Left ventricle myocardium superior (tissue), 1 donor: ENCODE data around the gene RBM28. TPM values are rescaled to one million over a fixed set of nuclear protein-coding genes. Genes with fewer than 3 reads are reported as not detected.
"Not testable (repeated sequence)": the region's sequence is repeated elsewhere in the genome, so short reads cannot be mapped to it uniquely, and the experiment has no call there.

Experiments used
- ATAC-seq: fragments of 200-7000 bp; cut with Tn5 transposase; one replicate; pipeline ENCODE4 v1.9.1; 2020; ENCODE audit warnings: mild to moderate bottlenecking, moderate library complexity
- DNase-seq: peaks from one replicate; pipeline ENCODE4 v3.0.0-alpha.2; 2020
- intact Hi-C: fragments of 100-400 bp; cut with micrococcal nuclease; formaldehyde crosslinking; loops from one replicate; pipeline ENCODE4 v1.11.0; 2022
- total RNA-seq: library from RNA; stranded (reverse); fragmentation: NEBNext Ultra II Directional; extraction: Animal tissue kit (Norgen Biotek cat#: 25700); gene quantifications from one replicate; pipeline ENCODE4 v1.2.1, GENCODE V29; 2021
- donor health status: DM: no; HTN: yes; CAD: no; lungs with severe emphysema.

The RBM28 gene
- total RNA-seq, 1 donor from 2014 or later: 36.0 TPM

DNA sequence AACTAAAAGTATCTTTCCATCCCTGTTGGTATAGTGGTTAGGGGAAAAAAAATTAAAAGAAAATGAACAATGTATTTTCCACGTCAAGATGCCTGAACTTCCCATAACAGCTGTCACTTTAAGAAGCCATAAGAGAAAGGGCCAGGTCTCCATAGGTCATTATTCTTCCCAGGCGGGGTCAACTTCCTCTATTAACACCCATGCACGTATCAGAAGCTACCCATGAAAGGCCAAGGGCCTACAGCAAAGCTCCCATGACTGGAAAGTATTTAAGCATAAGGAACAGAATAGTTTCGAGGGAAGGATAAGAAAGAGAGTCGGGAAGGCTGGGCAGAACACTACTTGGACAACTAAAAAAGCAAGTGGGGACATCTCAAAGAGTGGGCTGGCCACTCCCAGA, 40.1 kb downstream of the RBM28 start:
- ATAC-seq (no peak), DNase-seq (no peak)
- intact Hi-C loops: no loop called here

DNA sequence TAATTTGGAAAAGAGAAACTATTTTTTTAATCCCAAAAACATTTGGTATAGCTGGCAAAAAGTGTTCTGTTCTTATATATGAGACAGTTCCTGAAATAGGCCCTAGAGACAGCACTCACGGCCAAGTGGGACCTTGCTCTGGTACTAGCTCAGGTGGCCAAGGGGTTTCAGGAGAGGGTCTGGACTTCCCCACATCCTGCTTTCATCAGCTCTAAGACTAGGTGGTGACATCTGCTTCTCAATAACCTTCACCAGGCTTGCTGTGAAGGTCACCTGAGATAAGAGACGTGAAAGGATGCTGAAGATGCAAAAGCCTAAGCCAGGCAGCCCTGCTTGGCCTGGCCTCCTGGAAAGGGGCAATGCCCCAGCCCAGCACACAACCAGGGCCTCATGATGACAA, 40.6 kb downstream of the RBM28 start:
- no peak for ATAC-seq
- DNase-seq: no peak
- intact Hi-C loops: no loop called here

DNA sequence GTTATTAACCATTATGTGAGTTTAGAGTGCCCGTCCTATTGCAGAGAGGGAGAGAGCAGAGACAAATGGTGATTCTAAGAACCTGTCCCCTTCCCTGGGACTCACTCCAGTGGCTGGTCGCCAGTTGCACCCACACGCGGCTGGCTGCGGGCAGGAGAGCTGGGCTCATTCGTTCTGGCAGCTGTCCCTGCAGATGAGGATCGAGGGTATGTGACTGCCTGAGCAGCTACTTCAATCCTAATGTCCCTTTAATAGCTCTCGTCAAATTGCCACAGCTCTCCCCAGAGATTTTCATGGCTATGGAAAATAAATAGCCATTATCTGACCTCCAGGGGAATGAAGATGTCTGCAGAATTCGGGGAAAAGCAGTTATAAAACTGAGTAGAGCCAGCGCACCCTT, 41.6 kb downstream of the RBM28 start:
- peak; percentile 55 for DNase-seq
- peak; percentile 64 for ATAC-seq
- intact Hi-C loops: no loop called here

DNA sequence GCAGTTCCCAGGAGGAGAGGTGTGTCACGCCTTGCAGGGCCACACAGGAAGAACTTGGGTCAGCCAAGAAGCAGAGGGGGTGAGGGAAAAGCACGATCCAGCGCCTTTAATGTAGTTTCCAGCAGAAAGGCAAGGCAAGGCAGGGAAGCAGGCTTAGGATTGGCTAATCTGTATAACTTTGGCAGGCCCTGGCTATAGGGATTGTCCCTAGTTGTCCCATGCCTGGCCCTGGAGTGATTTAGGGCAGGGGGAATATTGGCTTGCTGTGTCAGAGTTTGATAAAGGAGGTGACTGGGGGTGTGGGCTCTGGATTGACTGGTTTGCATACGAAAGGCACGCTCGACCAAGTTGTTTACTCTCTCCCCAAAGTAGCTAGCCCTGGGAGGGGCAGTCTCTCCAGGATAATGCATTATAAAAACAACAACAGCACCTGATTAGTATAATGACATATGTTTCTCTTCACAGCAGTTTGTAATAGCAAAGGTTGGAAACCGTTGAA, 44.5 kb downstream of the RBM28 start:
- no peak for ATAC-seq
- no peak for DNase-seq
- intact Hi-C loops: no loop called here

DNA sequence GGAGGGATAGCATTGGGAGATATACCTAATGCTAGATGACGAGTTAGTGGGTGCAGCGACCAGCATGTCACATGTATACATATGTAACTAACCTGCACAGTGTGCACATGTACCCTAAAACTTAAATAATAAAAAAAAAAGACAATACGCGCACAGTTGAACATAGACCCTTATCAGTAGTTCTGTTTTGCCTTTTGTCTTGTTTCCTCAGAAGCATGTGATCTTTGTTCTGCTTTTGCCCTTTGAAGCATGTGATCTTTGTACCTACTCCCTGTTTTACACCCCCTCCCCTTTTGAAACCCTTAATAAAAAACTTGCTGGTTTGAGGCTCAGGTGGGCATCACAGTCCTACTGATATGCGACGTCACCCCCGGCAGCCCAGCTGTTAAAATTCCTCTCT, 45.7 kb downstream of the RBM28 start:
- intact Hi-C loops, ATAC-seq, DNase-seq: not testable (repeated sequence)

GRCh38 chr7:128287556-128287955, 56.2 kb downstream of the RBM28 start:
- no peak for ATAC-seq
- intact Hi-C loops: no loop called here
- no peak for DNase-seq

- ATAC-seq (no peak), DNase-seq (no peak)
- intact Hi-C loops: no loop called here
These were observed 59.6 kb downstream of the RBM28 start for GRCh38 chr7:128284102-128284501.

DNA sequence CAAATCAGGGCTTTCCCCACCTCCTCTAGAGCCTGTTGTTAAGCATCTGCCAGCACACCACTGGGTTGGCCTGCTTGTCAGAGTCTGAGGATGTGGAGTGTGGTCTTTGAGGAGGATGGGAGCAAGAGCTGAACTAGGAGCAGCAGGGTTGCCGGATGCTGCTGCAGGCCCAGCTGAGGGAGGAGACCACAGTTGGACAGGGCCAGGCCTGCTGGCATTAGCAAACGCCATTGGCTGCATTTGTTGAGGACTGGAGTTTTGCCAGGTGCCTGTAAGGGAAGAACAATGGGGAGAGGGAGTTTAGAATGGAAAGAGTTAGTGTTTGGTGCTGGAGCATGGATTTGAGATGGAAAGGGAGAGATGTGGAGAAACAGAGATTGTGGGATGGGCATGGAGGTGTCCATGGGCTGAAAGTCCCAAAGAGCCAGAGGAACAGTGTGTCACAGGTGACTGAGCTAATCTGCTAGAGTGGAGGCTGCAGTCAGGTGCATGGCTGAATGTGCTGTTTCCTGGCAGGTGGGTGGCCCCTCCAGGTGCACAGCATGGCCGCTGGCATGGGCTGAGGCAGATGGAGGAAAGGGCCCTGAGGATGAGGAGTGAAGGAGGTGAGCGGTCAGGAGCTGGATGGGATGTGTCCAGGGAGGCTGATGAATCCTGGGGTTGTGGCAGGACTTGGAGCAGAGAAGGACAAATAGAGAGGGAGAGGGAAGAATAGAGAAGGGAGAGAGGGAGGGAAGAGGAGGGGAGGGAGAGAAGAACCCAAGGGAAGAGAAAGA, 61.9 kb downstream of the RBM28 start:
- DNase-seq (no peak), ATAC-seq (no peak)
- intact Hi-C loops: no loop called here

- DNase-seq, ATAC-seq, intact Hi-C loops: not testable (repeated sequence)
These were observed 63.3 kb downstream of the RBM28 start for GRCh38 chr7:128280451-128280850.

DNA sequence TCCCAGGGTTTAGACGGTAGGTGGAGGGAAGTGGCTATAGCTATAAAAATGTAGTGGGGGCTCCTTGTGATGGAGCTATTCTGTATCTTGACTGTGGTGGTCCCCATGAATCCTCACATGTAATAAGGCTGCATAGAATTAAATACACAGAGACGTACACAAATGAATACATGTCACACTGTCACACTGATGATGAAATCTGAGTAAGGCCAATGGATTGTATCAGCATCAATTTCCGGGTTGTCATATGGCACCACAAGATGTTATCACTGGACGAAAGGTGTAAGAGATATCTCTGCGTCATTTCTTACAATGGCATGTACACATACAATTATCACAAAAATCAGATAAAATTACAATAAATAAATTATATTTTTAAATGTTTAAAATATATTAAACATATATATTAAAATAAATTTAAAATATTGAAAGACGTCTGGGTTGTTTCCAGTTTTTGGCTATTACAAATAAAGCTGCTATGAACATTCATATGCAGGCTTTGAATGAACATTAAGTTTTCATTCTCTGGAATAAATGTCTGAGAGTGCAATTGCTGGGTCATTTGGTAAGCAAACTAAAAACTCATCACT, 64.5 kb downstream of the RBM28 start:
- DNase-seq: no peak
- no peak for ATAC-seq
- intact Hi-C loops: no loop called here

DNA sequence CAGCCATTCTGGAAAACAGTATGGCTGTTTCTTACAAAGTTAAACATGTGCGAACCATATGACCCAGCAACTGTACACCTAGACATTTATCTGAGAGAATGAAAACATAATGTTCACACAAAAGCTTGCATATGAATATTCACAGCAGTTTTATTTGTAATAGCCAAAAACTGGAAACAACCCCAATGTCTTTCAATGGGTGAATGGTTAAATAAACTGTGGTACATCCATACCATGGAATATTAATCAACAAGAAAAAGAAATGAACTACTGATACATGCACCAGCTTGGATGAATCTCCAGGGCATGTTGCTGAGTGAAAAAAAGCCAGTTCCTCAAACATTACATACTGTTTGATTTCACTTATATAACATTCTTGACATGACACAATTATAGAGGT, 65.3 kb downstream of the RBM28 start:
- ATAC-seq: no peak
- intact Hi-C loops: no loop called here
- no peak for DNase-seq

DNA sequence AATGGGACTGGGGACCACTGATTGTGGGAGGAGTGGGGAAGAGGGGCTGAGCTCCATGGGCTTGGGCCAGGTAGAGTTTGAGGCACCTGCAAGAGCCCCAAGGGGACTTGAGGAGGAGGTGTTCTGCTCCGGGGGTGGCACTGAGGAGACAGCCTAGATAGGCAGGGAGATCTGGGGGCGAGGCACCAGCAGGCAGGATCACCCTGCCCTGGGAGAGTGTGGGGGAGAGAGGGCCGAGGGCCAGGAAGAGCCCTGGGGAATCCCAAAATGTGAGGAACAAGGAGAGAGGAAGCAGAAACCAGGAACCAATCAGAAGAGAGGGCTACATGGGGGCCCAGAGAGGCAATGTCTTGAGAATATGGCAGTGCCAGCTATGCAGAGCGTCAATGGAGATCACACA, 68.0 kb downstream of the RBM28 start:
- intact Hi-C loops: no loop called here
- no peak for DNase-seq
- ATAC-seq: no peak

- ATAC-seq (no peak), DNase-seq (no peak)
- intact Hi-C loops: no loop called here
These were observed 68.7 kb downstream of the RBM28 start for GRCh38 chr7:128274884-128275603.

DNA sequence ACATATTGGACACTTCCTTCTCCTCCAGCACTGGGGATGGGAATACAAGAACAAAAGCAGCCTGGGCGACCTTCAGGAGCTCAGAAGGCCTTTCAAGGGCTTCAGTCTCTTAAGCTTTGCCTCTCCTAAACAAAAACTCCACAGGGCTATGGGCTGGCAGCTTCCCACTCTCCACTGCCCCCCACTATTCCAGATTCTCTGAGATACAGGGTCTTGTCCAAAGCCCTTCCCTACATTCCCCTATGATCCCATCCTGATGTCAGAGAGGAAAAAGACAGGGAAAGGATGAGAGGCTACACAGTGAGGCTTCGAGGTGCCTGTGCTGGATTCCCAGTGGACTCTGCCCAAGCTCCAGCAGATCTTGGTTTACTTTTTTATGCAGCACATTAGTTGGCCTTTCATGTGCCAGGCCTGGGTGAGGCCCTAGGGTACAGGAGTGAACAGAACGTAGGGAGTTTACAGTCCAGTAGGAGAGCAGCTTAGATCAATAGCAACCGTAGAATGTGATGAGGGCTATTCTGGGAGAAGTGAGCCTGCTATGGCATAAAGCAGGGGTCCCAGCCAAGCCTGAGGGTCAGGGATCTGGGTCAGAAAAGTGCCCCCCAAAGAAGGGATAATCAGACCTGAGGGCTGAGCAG, 69.3 kb downstream of the RBM28 start:
- DNase-seq: no peak
- no peak for ATAC-seq
- intact Hi-C loops: no loop called here

DNA sequence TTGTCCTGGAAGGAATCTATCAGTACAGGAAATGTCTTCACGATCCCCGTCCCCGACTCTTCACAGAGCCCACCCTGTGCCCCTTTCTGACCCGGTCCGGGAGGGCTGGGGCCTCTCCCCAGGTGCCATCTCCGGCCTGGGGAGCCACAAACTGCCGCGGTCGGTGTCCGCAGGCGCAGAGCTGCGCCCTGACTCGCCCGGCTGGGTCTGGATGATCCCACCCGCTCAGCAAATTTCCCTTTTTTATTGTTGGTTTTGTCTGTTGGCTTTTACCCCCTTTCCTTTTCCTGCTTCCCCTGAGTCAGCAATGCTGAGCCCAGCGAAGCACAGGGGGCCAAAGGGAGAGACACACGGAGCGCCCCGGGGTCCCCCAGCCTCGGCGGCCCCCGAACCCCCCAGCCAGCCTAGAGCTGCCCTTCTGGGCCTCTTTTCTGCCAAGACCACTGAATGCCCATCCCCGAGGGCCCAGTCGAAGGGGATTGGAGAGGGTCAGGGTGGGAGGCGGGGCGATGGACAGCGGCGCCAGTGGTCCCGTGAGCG, 71.7 kb downstream of the RBM28 start:
- intact Hi-C loops: no loop called here
- ATAC-seq: no peak
- DNase-seq: no peak

GRCh38 chr7:128271471-128271941, 72.2 kb downstream of the RBM28 start:
- DNase-seq: no peak
- peak; percentile 23 for ATAC-seq
- intact Hi-C loops: no loop called here

DNA sequence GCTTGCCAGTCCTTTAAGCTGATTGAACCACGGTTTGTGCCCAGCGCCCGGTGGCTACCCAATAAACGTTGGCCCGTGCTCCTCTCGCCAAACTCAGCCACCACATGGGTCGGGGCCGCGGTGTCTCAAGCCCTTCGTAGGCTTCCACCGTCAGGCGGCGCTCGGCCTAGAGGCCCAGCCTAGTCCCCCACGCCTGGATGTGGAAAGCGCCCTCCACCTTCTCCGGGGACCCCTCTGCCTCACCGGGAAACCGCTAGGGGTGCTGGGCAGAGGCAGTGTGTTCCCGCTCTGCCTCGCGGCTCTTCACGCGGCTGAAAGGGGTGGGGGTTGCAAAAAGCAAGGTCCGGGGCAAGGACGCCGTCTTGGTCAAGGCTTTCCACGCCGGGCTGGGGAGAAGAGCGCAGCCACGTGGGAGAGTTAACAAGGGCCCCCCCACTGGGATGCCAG, 72.9 kb downstream of the RBM28 start:
- DNase-seq (peak; percentile 46), ATAC-seq (peak; percentile 30)
- intact Hi-C loops: no loop called here

GRCh38 chr7:128268233-128268632, 75.5 kb downstream of the RBM28 start:
- ATAC-seq: no peak

GRCh38 chr7:128267595-128267924, 76.1 kb downstream of the RBM28 start:
- DNase-seq (no peak), ATAC-seq (peak; percentile 35)
- intact Hi-C loops: no loop called here

More at GRCh38 chr7:128268233-128268632, 75.5 kb downstream of the RBM28 start:
- no peak for DNase-seq
- intact Hi-C loops: no loop called here
